Measurements from ENCODE around the gene TBATA. TPM values are rescaled to one million over a fixed set of nuclear protein-coding genes. Genes with fewer than 3 reads are reported as not detected.

Gene TBATA
- total and polyA plus RNA-seq, 4 donors: not detected

GRCh38 chr10:70786799-70787415 lies 1.7 kb upstream of the TBATA start:
- no peak for DNase-seq (ENCODE audit: low spot score)
- WGBS: 82% methylated on average over 5 of the region's 5 CpGs
- no peak overlapping the region for H3K9ac ChIP-seq (ENCODE audit: low read depth in 1 of 2, low read length in 2 of 2)
- no peaks in the 10 kb centered on the region for H3K27me3 ChIP-seq (ENCODE audit: control insufficient read depth in 4 of 4, insufficient read depth in 4 of 4, low read length in 3 of 4)
- no peaks in the 10 kb centered on the region for H3K4me1 ChIP-seq (ENCODE audit: control insufficient read depth in 4 of 4, insufficient read depth in 4 of 4, low read length in 3 of 4)
- no peaks in the 10 kb centered on the region for H3K36me3 ChIP-seq (ENCODE audit: control insufficient read depth in 4 of 4, insufficient read depth in 3 of 4, low read depth in 1 of 4, low read length in 3 of 4)
- no peak overlapping the region for H3K4me3 ChIP-seq (ENCODE audit: low read depth in 1 of 3, low read length in 3 of 3)
- no peaks in the 10 kb centered on the region for H3K9me3 ChIP-seq (ENCODE audit: control insufficient read depth in 4 of 4, low read length in 3 of 4)
- H3K27ac ChIP-seq (ENCODE audit: low read depth in 1 of 2, low read length in 2 of 2): no peak overlapping the region
- TF ChIP-seq GABPA (IDR thresholded peaks at IDR 0.05 in 1 of 2, conservative IDR thresholded peaks at IDR 0.05 in 1 of 2) (no peak), TAF1 (conservative IDR thresholded peaks at IDR 0.05) (no peak), CTCF (IDR thresholded peaks at IDR 0.05; ENCODE audit: low read depth, low read length, missing input control) (no peak), ATF3 (IDR thresholded peaks at IDR 0.05) (no peak), HNF4G (IDR thresholded peaks at IDR 0.05) (no peak), YY1 (IDR thresholded peaks at IDR 0.05) (no peak), REST (IDR thresholded peaks at IDR 0.05) (no peak), FOXA2 (IDR thresholded peaks at IDR 0.05) (no peak), RAD21 (IDR thresholded peaks at IDR 0.05) (no peak), NR2F2 (IDR thresholded peaks at IDR 0.05) (no peak), RXRA (IDR thresholded peaks at IDR 0.05) (no peak), HNF4A (conservative IDR thresholded peaks at IDR 0.05) (no peak), JUND (IDR thresholded peaks at IDR 0.05) (no peak), FOXA1 (IDR thresholded peaks at IDR 0.05) (no peak), EGR1 (IDR thresholded peaks at IDR 0.05; ENCODE audit: low read depth in 2 of 2) (no peak), SP1 (IDR thresholded peaks at IDR 0.05) (no peak)
- TF ChIP-seq, protein P1, sequence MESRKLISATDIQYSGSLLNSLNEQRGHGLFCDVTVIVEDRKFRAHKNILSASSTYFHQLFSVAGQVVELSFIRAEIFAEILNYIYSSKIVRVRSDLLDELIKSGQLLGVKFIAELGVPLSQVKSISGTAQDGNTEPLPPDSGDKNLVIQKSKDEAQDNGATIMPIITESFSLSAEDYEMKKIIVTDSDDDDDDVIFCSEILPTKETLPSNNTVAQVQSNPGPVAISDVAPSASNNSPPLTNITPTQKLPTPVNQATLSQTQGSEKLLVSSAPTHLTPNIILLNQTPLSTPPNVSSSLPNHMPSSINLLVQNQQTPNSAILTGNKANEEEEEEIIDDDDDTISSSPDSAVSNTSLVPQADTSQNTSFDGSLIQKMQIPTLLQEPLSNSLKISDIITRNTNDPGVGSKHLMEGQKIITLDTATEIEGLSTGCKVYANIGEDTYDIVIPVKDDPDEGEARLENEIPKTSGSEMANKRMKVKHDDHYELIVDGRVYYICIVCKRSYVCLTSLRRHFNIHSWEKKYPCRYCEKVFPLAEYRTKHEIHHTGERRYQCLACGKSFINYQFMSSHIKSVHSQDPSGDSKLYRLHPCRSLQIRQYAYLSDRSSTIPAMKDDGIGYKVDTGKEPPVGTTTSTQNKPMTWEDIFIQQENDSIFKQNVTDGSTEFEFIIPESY (IDR thresholded peaks at IDR 0.05): no peak
- TF ChIP-seq, protein P2, sequence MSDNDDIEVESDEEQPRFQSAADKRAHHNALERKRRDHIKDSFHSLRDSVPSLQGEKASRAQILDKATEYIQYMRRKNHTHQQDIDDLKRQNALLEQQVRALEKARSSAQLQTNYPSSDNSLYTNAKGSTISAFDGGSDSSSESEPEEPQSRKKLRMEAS (IDR thresholded peaks at IDR 0.05): no peak

All from liver (tissue), 9 donors.